Measurements from ENCODE around the gene GPR142. TPM values are rescaled to one million over a fixed set of nuclear protein-coding genes. Genes with fewer than 3 reads are reported as not detected.

Gene GPR142, protein sequence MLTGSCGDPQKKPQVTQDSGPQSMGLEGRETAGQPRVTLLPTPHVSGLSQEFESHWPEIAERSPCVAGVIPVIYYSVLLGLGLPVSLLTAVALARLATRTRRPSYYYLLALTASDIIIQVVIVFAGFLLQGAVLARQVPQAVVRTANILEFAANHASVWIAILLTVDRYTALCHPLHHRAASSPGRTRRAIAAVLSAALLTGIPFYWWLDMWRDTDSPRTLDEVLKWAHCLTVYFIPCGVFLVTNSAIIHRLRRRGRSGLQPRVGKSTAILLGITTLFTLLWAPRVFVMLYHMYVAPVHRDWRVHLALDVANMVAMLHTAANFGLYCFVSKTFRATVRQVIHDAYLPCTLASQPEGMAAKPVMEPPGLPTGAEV
- under 1 TPM; 0.35 to 0.74 TPM for total RNA-seq

DNA sequence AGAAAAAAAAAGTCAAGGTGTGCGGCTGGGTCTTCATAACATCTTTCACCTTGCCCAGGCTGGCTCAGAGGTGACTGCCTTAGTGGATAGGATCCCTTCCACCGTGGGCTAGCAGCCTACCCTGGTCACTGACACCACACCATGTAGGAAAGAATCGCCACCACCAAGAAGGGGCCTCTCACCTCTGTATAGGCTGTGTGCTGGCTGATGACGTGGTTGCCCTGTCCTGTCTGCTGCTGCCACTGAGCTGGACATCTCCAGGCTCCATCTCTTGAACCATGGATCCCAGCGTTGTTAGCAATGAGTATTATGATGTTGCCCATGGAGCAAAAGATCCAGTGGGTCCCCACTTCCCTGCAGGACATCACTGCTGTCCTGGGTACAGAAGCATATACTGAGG lies at the start of gene GPR142:
Gene GPR142 (plus strand): TSS at position 301 of the 400 bp plus-strand sequence. CDS start 2,035 bp downstream, outside the sequence.
- H3K27me3 ChIP-seq = no peaks in the 10 kb centered on the region
- TF ChIP-seq, protein P1, sequence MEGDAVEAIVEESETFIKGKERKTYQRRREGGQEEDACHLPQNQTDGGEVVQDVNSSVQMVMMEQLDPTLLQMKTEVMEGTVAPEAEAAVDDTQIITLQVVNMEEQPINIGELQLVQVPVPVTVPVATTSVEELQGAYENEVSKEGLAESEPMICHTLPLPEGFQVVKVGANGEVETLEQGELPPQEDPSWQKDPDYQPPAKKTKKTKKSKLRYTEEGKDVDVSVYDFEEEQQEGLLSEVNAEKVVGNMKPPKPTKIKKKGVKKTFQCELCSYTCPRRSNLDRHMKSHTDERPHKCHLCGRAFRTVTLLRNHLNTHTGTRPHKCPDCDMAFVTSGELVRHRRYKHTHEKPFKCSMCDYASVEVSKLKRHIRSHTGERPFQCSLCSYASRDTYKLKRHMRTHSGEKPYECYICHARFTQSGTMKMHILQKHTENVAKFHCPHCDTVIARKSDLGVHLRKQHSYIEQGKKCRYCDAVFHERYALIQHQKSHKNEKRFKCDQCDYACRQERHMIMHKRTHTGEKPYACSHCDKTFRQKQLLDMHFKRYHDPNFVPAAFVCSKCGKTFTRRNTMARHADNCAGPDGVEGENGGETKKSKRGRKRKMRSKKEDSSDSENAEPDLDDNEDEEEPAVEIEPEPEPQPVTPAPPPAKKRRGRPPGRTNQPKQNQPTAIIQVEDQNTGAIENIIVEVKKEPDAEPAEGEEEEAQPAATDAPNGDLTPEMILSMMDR (IDR thresholded peaks at IDR 0.05) = no peak
- H3K36me3 ChIP-seq = no peaks in the 10 kb centered on the region
- intact Hi-C loops (cut with DNase I) = no loop called here
- DNase-seq = no peak
- H3K9ac ChIP-seq (ENCODE audit: low read depth in 2 of 2, low read length in 2 of 2) = no peak within 1 kb of the TSS
- no peak within 1 kb of the TSS for H3K4me3 ChIP-seq
- H3K4me1 ChIP-seq = no peaks in the 10 kb centered on the region
- H3K9me3 ChIP-seq = no peaks in the 10 kb centered on the region
- H3K27ac ChIP-seq = no peak within 1 kb of the TSS

DNA sequence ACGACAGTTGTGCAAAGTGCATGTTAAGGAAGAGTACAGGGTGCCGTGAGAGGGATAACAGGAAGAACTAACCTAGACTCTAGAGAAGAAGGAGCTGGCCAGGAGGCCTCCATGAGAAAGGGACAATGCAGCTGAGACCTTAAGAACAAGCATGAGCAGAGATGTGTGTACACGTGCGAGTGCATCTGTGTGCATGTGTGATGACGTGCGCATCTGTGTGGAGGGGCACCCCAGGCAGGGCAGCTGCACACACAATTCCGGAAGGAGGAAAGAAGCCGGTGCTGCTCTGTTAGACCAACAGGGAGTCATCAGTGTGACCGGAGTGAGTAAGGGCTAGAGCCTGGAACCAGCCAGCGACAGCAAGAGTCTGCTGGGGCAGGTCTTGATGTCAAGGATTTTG lies 48.9 kb upstream of the GPR142 start:
- Histone ChIP-seq H3K4me1 (no peaks in the 10 kb centered on the region), H3K4me3 (no peak overlapping the region), H3K9ac (ENCODE audit: low read depth in 2 of 2, low read length in 2 of 2) (no peak overlapping the region), H3K27me3 (no peaks in the 10 kb centered on the region), H3K36me3 (no peaks in the 10 kb centered on the region), H3K9me3 (no peaks in the 10 kb centered on the region), H3K27ac (no peak overlapping the region)
- intact Hi-C loops (cut with DNase I) = no loop called here
- no peak for DNase-seq
- TF ChIP-seq, protein P1 (IDR thresholded peaks at IDR 0.05) = no peak

DNA sequence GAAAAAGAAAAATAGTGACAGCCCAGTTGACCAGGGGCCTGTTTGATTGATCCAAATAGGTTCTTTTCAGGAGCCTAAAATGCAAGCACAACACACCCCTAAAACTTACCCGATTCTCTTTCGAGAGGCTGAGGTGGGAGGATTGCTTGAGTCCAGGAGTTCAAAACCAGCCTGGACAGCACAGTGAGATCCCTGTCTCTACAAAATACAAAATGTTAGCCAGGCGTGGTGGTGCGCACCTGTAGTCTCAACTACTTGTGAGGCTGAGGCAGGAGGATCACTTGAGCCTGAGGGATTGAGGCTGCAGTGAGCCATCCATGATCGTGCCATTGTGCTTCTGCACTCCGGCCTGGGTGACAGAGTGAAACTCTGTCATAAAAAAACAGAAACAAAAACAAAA lies 42.8 kb upstream of the GPR142 start:
- intact Hi-C loops (cut with DNase I) = no loop called here
- H3K4me1 ChIP-seq = no peaks in the 10 kb centered on the region

DNA sequence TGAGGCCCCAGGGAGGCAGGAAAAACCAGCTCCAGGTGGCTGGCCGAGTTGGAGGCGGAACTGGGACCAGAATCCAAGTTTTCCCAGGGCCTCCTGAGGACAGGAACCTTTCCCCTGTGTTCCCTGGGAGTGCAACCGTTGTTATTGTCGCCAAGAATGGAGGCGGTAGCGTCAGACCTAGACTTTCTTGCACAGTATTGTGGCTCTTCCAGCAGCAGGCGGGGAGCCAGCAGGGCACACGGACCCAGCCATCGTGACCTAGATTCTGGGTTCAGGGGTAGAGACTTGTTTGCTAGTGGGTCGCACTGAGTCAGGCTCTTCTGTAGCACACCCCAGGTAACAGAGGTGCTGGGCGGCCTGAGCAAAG lies 41.9 kb upstream of the GPR142 start:
- DNase-seq = no peak
- H3K27ac ChIP-seq = no peak overlapping the region
- TF ChIP-seq, protein P1 (IDR thresholded peaks at IDR 0.05) = no peak
- intact Hi-C loops (cut with DNase I) = no loop called here
- H3K9me3 ChIP-seq = no peaks in the 10 kb centered on the region
- no peaks in the 10 kb centered on the region for H3K36me3 ChIP-seq
- H3K27me3 ChIP-seq = peaks cover 21% of the 10 kb centered on the region
- peak overlapping the region in 1 of 2 donors; percentile 16 for H3K9ac ChIP-seq (ENCODE audit: low read depth in 2 of 2, low read length in 2 of 2)
- H3K4me3 ChIP-seq = peak overlapping the region; percentile 27
- H3K4me1 ChIP-seq = no peaks in the 10 kb centered on the region

More for the DNA sequence above, 42.8 kb upstream of the GPR142 start:
- no peak for DNase-seq
- H3K27me3 ChIP-seq = peaks cover 21% of the 10 kb centered on the region
- H3K9me3 ChIP-seq = no peaks in the 10 kb centered on the region
- no peak overlapping the region for H3K9ac ChIP-seq (ENCODE audit: low read depth in 2 of 2, low read length in 2 of 2)
- H3K4me3 ChIP-seq = no peak overlapping the region
- no peak overlapping the region for H3K27ac ChIP-seq
- no peaks in the 10 kb centered on the region for H3K36me3 ChIP-seq
- TF ChIP-seq, protein P1 (IDR thresholded peaks at IDR 0.05) = no peak

DNA sequence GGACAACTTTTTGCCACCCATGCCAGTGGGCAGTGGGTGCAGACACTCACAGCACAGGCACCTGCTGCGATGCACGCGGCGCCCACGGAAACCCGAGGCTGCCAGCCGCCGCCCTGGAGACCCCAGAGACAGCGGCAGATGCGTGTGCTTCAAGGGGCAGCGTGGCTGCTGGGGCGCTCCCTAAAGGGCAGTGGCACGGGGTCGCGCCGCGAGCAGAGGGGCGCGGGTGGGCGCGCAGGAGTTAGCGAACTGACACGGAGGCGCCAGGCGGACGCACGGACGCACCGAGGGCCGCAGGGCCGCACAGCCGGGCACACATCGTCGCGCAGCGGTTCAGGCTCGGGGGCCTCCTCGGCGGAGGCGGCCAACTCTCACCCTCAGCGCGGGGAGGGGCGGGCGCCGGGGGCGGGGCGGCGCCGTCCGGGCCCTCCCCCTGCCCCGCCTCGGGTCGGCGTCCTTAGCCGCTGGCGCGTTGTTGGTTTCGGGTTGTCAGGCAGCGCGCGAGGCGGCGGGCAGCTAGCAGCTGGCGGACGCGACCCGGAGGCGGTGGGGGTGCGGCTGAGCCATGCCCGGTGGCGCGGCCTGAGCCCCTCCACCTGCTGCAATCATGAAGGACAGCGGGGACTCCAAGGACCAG lies 41.4 kb upstream of the GPR142 start, which contains the start of gene KIF19:
Gene KIF19 (plus strand): TSS at position 484 of the 637 bp plus-strand sequence. CDS start 124 bp downstream, at position 608.
- TF ChIP-seq, protein P1 (IDR thresholded peaks at IDR 0.05) = no peak
- Histone ChIP-seq H3K36me3 (no peaks in the 10 kb centered on the region), H3K9me3 (no peaks in the 10 kb centered on the region), H3K4me3 (peak within 1 kb of the TSS; percentile 27), H3K27ac (no peak within 1 kb of the TSS), H3K4me1 (no peaks in the 10 kb centered on the region), H3K9ac (ENCODE audit: low read depth in 2 of 2, low read length in 2 of 2) (peak within 1 kb of the TSS in 1 of 2 donors; percentile 35), H3K27me3 (peaks cover 21% of the 10 kb centered on the region)
- intact Hi-C loops (cut with DNase I) = no loop called here
- peak; percentile 36 for DNase-seq
